Neural cell (in vitro differentiated cells): Measurements from ENCODE around the gene NUP58. TPM values are rescaled to one million over a fixed set of nuclear protein-coding genes. Genes with fewer than 3 reads are reported as not detected.

Experiments
- H2AFZ ChIP-seq: fragments of 200-600, 300-800 bp; sonication (generic), shearing (Covaris generic); 2 replicates; pipeline ENCODE4 v1.6.0; 2014; ENCODE audit warnings: low read depth, mild to moderate bottlenecking, antibody characterized with exemption, low read length, moderate library complexity
- H3F3A ChIP-seq: fragments of 200-600 bp; shearing (Covaris generic); 2 replicates; pipeline ENCODE4 v1.6.1; 2016; ENCODE audit warnings: mild to moderate bottlenecking, moderate library complexity, mixed read lengths, antibody characterized with exemption, low read length; ENCODE audit not compliant: insufficient read depth, poor library complexity, severe bottlenecking
- H3K27ac ChIP-seq: fragments of 200-600, 300-800 bp; sonication (generic), shearing (Covaris generic); 2 replicates; pipeline ENCODE4 v1.5.1; 2014; ENCODE audit warnings: mild to moderate bottlenecking, low read length, moderate library complexity
- H3K27me3 ChIP-seq: fragments of 300-800, 200-600 bp; sonication (generic), shearing (Covaris generic); 2 replicates; pipeline ENCODE4 v1.6.0; 2014; ENCODE audit warnings: mild to moderate bottlenecking, low read depth, low read length, moderate library complexity; ENCODE audit not compliant: insufficient read depth
- H3K36me3 ChIP-seq: fragments of 300-800, 200-600 bp; sonication (generic), shearing (Covaris generic); 2 replicates; pipeline ENCODE4 v1.5.1; 2014; ENCODE audit warnings: mild to moderate bottlenecking, antibody characterized with exemption, low read length, moderate library complexity; ENCODE audit not compliant: insufficient read depth
- H3K4me2 ChIP-seq: fragments of 300-800, 200-600 bp; sonication (generic), shearing (Covaris generic); 2 replicates; pipeline ENCODE4 v1.6.0; 2014; ENCODE audit warnings: mild to moderate bottlenecking, low read length
- H3K4me3 ChIP-seq: fragments of 300-800, 200-600 bp; sonication (generic), shearing (Covaris generic); 2 replicates; pipeline ENCODE4 v1.5.1; 2014; ENCODE audit warnings: mild to moderate bottlenecking, low read length, moderate library complexity
- H3K79me2 ChIP-seq: fragments of 200-600 bp; shearing (Covaris generic); replicated peaks from 2 replicates; pipeline ENCODE4 v1.6.0; 2014; ENCODE audit warnings: mild to moderate bottlenecking, low read length, moderate library complexity; ENCODE audit not compliant: insufficient read depth
- H3K9ac ChIP-seq: fragments of 300-800, 200-600 bp; sonication (generic), shearing (Covaris generic); 2 replicates; pipeline ENCODE4 v1.6.1; 2016; ENCODE audit warnings: mild to moderate bottlenecking, low read length, mixed read lengths
- H3K9me2 ChIP-seq: fragments of 200-600 bp; shearing (Covaris generic); 2 replicates; pipeline ENCODE4 v1.6.1; 2016; ENCODE audit warnings: mild to moderate bottlenecking, low read length, mixed read lengths; ENCODE audit not compliant: insufficient read depth
- H3K9me3 ChIP-seq: fragments of 200-600, 300-800 bp; sonication (generic), shearing (Covaris generic); 2 replicates; pipeline ENCODE4 v1.6.1; 2016; ENCODE audit warnings: mild to moderate bottlenecking, mixed run types, low read length, moderate library complexity, mixed read lengths
- H4K20me1 ChIP-seq: fragments of 200-600 bp; shearing (Covaris generic); 2 replicates; pipeline ENCODE4 v1.6.1; 2016; ENCODE audit warnings: mild to moderate bottlenecking, mixed run types; ENCODE audit not compliant: insufficient read depth
- CTCF ChIP-seq: fragments of 450-650 bp; IDR thresholded peaks from 2 replicates; pipeline ENCODE4 v1.5.1; 2014; ENCODE audit warnings: antibody characterized with exemption, mild to moderate bottlenecking, moderate library complexity; ENCODE audit not compliant: poor library complexity, severe bottlenecking
- EP300 ChIP-seq: fragments of 450-650 bp; conservative IDR thresholded peaks from 2 replicates; pipeline ENCODE4 v1.6.1; 2014; ENCODE audit warnings: antibody characterized with exemption, mild to moderate bottlenecking, moderate library complexity; ENCODE audit not compliant: poor library complexity, severe bottlenecking
- EZH2 ChIP-seq: fragments of 200-600, 300-800 bp; shearing (Covaris generic), sonication (generic); IDR thresholded peaks from 2 replicates; pipeline ENCODE4 v1.6.1; 2014; ENCODE audit warnings: antibody characterized with exemption, low read length, borderline replicate concordance, mild to moderate bottlenecking; ENCODE audit not compliant: insufficient read depth, poor library complexity, severe bottlenecking
- MXI1 ChIP-seq: fragments of 450-650 bp; conservative IDR thresholded peaks from 2 replicates; pipeline ENCODE4 v1.6.1; 2014; ENCODE audit warnings: antibody characterized with exemption, mild to moderate bottlenecking; ENCODE audit not compliant: poor library complexity, severe bottlenecking
- POLR2AphosphoS5 ChIP-seq: IDR thresholded peaks from 2 replicates; pipeline ENCODE4 v1.6.1; 2012
- RAD21 ChIP-seq: fragments of 450-650 bp; conservative IDR thresholded peaks from 2 replicates; pipeline ENCODE4 v1.6.1; 2014; ENCODE audit warnings: antibody characterized with exemption, mild to moderate bottlenecking, moderate library complexity
- REST ChIP-seq: IDR thresholded peaks from 2 replicates; pipeline ENCODE4 v1.6.1; 2012; ENCODE audit warnings: borderline replicate concordance
- SMC3 ChIP-seq: fragments of 450-650 bp; conservative IDR thresholded peaks from 2 replicates; pipeline ENCODE4 v1.6.1; 2014; ENCODE audit warnings: antibody characterized with exemption, mild to moderate bottlenecking, moderate library complexity; ENCODE audit not compliant: poor library complexity
- TAF1 ChIP-seq: IDR thresholded peaks from 2 replicates; pipeline ENCODE4 v1.6.1; 2012; ENCODE audit warnings: low read depth
- polyA plus RNA-seq: library from polyadenylated mRNA; depleted of rRNA; stranded (reverse); fragments of >200 nt; gene quantifications from 2 replicates; pipeline ENCODE4 v1.2.3, GENCODE V29; 2014

The NUP58 gene
- polyA plus RNA-seq, 1 donor from 2014 or later: 150 TPM

GRCh38 chr13:25252752-25253151, 48.7 kb upstream of the NUP58 start:
- H3K27ac ChIP-seq: no peak overlapping the region
- no peak overlapping the region for H3K4me3 ChIP-seq
- H3K36me3 ChIP-seq: peaks cover 5% of the 10 kb centered on the region
- no peak overlapping the region for H3K9ac ChIP-seq
- H3K9me2 ChIP-seq: no peaks in the 10 kb centered on the region
- H3F3A ChIP-seq: no peaks in the 10 kb centered on the region
- H3K4me2 ChIP-seq: no peak overlapping the region
- H3K9me3 ChIP-seq: no peaks in the 10 kb centered on the region
- no peaks in the 10 kb centered on the region for H3K27me3 ChIP-seq
- H3K79me2 ChIP-seq: no peaks in the 10 kb centered on the region
- H4K20me1 ChIP-seq: no peaks in the 10 kb centered on the region
- H2AFZ ChIP-seq: no peak overlapping the region
- no peak for TF ChIP-seq CTCF

GRCh38 chr13:25253702-25254101, 47.7 kb upstream of the NUP58 start:
- Histone ChIP-seq H3K36me3 (peaks cover under 1% of the 10 kb centered on the region), H3K4me3 (no peak overlapping the region), H3K79me2 (no peaks in the 10 kb centered on the region), H4K20me1 (no peaks in the 10 kb centered on the region), H3K27me3 (no peaks in the 10 kb centered on the region), H2AFZ (no peak overlapping the region), H3K9ac (no peak overlapping the region), H3K27ac (no peak overlapping the region), H3K9me3 (no peaks in the 10 kb centered on the region), H3K4me2 (no peak overlapping the region), H3F3A (no peaks in the 10 kb centered on the region), H3K9me2 (no peaks in the 10 kb centered on the region)
- TF ChIP-seq POLR2AphosphoS5 (no peak), RAD21 (no peak), REST (no peak), SMC3 (no peak)

GRCh38 chr13:25262261-25262660, 39.2 kb upstream of the NUP58 start:
- no peak overlapping the region for H3K27ac ChIP-seq
- no peaks in the 10 kb centered on the region for H3K9me2 ChIP-seq
- no peaks in the 10 kb centered on the region for H3K27me3 ChIP-seq
- H3K36me3 ChIP-seq: peaks cover 11% of the 10 kb centered on the region
- H3K79me2 ChIP-seq: no peaks in the 10 kb centered on the region
- H3K4me3 ChIP-seq: no peak overlapping the region
- no peaks in the 10 kb centered on the region for H4K20me1 ChIP-seq
- no peak overlapping the region for H2AFZ ChIP-seq
- no peaks in the 10 kb centered on the region for H3K9me3 ChIP-seq
- H3F3A ChIP-seq: no peaks in the 10 kb centered on the region
- H3K4me2 ChIP-seq: no peak overlapping the region
- no peak for TF ChIP-seq EZH2
- no peak for TF ChIP-seq CTCF
- TF ChIP-seq SMC3: no peak
- TF ChIP-seq POLR2AphosphoS5: no peak
- no peak for TF ChIP-seq EP300
- TF ChIP-seq TAF1: no peak
- no peak for TF ChIP-seq REST
- no peak for TF ChIP-seq MXI1
- TF ChIP-seq RAD21: no peak
- no peak overlapping the region for H3K9ac ChIP-seq
